Hippocampal formation (tissue), 2 donors: ENCODE results near the gene NR0B2.
"Not testable (repeated sequence)": the region's sequence is repeated elsewhere in the genome, so short reads cannot be mapped to it uniquely, and the experiment has no call there.

Experiments used
- DNase-seq, 2 donors: peaks; one replicate each; lab custom pipeline; 2025; lab: John Stamatoyannopoulos, UW

Gene NR0B2

DNA sequence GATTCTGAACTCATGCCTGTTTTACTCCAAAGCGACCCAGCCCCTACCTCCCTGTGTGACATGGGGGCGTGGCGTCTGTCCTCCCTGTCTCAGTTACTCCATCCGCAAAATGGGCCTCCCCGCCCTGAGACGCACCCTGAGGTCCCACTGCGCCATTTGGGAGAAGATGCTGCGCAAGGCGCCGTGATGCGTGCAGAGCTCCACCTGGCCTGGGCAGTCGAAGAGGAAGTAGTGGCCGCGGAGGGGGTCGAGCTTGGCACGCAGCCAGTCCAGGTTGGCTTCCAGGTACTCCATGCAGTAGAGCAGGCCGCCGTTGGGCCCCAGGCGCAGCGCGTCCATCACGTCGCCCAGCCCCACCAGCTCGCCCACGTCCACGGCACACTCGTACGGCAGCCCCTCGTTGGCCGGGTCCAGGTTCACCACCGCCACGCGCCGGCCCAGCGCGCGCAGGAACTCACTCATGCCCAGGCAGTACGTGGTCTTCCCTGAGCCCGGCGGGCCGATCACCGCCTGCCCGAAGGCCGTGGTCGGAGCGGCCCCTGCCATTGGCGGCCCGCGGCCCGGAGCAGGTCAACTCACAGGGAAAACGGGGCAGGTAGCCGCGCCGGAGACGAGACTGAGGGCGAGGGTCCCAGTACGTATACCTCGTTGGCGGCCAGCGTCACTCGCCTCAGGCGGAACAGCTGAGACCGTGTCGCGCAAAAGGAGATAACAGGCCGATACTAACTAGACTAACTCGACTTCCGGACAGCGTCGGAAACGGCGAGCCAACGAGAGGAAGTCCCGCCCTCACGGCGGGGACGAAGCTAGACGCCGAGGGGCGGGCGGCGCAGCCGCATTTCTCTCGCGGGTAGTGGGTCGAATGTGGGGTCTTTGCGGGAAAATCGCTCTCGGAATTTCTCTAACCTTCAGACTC, 24.0 kb downstream of the NR0B2 start, which contains the start of gene GPN2:
Gene GPN2, minus strand, starts transcription at position 733 of the 916 bp plus-strand sequence. Its CDS starts 187 bp downstream, at position 546.
- peak; percentile 69 to 74 for DNase-seq

DNA sequence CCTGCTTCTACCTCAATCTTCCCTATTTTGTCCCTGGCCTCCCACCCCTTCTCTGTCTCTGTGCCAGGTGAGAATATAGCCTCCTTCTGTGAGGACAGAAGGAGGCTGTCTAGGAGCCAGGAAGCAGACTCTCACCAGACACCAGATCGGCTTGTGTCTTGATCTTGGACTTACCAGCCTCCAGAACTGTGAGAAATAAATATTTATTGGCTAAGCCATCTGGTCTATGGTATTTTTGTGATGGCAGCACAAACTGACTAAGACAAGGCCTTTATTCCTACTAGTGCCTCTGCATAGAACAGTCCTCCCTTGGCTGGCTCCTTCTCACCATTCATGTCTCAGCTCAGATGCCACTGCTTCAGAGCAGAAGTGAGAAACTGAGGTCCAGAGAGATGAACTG, 25.5 kb downstream of the NR0B2 start:
- DNase-seq, result no peak

DNA sequence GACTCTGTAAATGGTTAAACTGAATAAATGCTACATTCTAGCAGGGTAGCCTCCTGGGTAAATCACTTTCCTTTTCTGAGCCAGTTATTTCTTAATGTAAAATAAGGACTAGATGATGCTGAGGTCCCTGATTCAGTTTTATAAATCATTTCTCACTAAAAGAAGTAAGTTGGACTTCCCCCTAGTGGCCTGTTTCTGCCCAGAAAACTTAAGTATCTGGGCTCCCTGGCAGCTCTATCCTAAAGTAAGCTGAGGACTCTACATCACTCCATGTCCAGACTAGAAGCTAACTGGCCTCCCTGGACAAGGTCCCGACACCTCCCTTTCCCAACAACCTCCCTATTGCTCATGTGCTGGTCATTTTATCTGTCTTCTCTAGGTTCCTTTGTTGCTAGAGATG, 26.6 kb downstream of the NR0B2 start:
- DNase-seq, result no peak

DNA sequence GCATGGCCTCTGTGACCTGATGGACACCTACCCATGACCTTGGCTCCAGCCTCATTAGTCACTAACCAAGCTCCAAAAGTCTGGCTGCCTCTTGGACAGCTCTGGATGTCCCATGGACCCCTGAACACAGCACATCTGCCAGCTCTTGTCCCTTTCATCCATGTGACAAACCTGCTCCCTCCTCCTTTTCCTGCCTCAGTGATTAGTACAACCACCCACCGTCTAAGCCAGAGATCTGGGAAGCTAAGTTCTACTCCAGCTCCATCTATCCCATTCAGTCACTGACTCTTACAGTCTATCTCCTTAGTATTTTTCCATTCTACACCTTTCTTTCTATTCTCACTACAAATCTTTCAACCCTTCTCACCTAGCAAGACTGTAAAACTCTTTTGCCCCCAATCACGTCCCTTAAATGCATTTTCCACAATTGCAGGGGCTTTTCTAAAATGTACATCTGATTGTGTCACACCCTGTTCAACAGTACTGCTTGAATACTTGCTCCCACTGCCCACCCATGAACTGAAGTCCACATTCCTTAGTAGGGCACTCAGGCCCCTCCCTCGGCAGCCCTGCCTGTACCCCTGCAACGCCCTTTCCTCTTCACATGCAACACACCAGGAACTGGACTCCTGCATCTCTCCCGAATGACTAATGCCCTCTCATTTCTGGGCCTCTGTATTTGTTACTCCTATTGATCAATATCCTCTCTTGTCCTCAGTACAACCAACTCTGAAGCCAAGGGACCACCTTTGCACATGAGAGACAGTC, 30.9 kb downstream of the NR0B2 start:
- no peak for DNase-seq

DNA sequence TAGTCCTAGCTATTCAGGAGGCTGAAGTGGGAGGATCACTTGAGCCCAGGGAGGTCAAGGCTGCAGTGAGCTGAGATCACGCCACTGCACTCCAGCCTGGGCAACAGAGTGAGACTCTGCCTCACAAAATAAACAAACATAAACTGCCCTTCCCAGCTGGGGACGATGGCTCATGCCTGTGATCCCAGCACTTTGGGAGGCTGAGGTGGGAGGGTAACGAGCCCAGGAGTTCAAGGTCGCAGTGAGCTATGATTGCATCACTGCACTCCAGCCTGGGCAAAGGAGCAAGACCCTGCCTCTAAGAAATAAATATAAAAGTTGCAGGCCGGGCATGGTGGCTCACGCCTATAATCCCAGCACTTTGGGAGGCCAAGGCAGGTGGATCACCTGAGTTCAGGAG, 32.2 kb downstream of the NR0B2 start:
- DNase-seq, result not testable (repeated sequence)

DNA sequence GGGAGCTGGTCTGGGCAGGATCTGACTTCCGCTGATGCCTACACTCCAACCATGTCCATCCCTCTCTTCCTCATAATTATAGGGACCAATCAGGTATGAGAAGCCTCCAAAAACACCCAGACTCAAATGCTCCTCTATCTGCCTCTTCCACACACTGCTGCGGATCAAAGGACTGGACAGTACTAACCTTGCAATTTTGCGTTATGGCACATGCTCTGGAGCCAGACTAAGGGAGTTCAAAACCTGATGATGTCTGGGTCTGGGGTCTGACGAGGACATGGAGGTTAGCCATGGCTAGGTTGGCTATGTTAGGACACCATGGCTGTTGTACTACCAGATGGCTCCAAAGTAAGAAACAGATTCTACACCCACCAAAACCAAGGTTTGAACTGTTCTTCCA, 34.0 kb downstream of the NR0B2 start:
- no peak for DNase-seq

DNA sequence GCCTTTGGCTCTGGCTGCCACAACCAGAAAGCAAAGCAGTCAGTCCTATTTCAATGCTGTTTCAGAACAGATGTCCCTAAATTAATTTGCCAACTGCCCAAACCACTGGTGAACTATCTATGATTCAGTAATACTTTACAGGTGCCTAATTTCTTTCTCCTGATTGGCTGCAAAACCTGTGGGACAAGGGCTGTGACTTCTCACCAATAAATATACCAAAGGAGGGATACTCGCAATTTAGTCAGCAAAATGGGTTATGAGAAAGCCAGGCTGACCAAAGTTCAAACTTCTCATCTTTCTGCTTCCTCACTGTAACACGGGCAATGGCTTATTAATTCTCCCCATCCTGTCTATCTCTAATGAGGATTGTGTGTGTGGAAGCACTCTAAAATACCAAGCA, 36.4 kb downstream of the NR0B2 start:
- no peak for DNase-seq

DNA sequence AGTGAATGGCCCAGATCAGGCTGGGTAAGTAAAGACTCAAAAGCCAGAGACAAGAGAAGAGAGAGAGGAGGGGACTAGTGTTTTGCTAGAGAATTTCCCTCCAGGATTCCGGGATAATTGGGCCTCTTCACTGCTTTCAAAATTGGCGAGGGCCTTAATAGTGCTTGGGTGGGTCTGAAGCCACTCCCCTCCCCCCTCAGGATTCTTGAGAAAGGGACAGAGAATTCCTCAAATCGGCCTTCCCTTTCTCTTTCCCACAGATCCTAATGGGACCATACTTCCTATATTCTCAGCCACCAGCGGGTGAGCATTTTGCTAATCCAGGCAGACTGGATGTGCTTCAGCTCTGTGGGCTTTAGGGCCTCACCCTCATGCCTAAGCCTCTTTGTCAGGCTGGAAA, 38.9 kb downstream of the NR0B2 start:
- DNase-seq, result no peak

DNA sequence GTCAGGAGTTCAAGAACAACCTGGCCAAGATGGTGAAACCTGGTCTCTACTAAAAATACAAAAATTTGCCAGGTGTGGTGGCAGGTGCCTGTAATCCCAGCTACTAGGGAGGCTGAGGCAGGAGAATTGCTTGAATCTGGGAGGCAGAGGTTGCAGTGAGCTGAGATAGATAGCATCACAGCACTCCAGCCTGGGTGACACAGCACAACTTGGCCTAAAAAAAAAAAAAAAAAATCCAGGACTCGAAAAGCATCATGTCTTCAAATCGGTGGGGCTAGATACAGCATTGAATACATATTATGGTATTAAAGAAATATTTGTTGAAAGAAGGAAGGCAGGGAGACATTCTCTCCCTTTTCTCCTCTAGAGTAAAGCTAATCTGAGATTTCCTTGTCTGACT, 40.7 kb downstream of the NR0B2 start:
- DNase-seq, result not testable (repeated sequence)

DNA sequence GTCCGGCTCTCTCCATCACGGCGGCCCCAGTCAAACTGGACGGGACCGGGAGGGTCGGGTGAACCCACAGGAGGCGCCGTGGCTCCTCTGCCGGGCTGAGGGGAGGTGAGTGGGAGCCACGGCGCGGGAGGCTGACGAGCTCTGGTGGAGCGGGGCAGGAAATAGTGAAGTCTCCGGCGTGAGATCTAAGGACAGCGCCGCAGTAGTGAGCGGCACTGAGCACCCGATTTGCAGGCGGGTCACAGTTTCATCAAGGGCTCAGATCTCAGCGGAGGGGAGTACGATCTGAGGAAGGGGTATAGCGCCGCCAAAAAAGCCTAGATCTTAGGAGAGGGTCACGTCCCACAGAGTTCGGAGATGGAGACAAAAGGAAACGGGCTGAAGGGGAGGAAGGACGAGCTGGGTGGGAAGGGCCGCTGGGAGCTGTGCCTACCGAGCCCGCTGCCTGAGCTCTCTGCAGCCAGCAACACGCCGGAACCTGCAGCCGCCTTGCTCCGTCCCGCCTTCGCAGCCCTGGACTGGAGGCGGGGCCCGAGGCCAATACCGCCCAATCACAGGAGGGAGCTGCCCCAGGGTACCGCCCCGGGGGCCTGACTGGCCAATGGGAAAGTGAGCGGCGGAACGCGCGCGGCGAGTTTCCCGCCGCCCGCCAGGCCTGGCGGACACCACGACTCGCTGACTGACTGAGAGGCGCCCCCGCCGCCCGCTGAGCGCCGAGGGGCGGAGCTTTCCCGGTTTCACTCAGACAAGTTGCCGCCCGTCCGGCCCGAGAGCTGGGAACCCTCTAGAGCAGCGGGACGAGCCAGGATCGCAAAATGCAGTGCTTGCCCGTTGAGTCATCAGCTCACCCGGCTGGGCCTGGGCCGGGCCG, 48.9 kb downstream of the NR0B2 start:
- peak; percentile 93 to 96 for DNase-seq

DNA sequence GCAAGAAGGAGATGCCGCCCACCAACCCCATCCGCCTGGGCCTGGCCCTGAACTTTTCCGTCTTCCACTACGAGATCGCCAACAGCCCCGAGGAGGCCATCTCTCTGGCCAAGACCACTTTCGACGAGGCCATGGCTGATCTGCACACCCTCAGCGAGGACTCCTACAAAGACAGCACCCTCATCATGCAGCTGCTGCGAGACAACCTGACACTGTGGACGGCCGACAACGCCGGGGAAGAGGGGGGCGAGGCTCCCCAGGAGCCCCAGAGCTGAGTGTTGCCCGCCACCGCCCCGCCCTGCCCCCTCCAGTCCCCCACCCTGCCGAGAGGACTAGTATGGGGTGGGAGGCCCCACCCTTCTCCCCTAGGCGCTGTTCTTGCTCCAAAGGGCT, 50.1 kb downstream of the NR0B2 start:
- DNase-seq, result no peak

DNA sequence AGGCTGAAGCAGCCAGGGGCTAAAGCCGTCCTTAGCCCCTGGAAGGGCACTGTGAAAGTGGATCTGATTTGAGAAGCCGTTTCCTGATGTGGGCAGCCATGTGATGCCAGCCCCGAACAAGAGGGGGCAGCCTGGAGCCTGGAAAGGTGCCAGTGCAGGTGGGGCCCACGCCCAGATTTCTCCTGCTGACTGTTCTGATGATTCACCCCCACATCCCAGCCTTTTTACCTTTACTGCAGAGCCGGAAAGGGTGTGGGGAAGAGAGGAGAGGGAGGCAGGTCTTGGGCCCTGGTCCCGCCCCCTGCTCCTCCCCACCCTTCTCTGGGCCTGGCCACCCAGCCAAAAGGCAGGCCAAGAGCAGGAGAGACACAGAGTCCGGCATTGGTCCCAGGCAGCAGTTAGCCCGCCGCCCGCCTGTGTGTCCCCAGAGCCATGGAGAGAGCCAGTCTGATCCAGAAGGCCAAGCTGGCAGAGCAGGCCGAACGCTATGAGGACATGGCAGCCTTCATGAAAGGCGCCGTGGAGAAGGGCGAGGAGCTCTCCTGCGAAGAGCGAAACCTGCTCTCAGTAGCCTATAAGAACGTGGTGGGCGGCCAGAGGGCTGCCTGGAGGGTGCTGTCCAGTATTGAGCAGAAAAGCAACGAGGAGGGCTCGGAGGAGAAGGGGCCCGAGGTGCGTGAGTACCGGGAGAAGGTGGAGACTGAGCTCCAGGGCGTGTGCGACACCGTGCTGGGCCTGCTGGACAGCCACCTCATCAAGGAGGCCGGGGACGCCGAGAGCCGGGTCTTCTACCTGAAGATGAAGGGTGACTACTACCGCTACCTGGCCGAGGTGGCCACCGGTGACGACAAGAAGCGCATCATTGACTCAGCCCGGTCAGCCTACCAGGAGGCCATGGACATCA, 50.7 kb downstream of the NR0B2 start, which contains the start of gene SFN:
Gene SFN, plus strand, starts transcription at position 369 of the 904 bp plus-strand sequence. Its CDS starts 64 bp downstream, at position 433.
- no peak for DNase-seq

DNA sequence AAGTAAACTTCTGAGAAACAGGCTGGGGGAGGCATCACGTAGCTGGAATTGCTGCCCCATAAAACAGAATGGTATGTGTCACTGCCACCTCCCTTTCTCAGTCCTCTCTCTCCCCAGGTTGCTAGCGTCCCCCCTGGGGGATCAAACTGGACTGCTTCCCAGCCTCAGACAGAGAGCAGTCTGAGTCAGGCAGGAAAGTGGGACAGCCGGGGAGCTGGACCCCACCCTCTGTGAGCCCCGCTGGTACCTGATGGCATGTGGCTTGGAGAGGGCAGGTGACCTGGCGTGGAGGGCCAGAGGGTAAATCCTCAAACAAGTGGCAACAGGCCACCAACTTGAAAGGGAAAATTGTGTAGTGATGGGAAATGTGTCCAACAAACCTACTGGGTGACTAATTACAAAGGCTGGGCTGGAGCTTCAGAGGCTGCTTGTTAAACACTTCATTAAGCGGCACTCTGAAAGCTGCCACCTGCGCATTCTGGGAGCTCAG, 51.8 kb downstream of the NR0B2 start:
- no peak for DNase-seq
